Measurements from ENCODE around the gene ADCK1.

DNA sequence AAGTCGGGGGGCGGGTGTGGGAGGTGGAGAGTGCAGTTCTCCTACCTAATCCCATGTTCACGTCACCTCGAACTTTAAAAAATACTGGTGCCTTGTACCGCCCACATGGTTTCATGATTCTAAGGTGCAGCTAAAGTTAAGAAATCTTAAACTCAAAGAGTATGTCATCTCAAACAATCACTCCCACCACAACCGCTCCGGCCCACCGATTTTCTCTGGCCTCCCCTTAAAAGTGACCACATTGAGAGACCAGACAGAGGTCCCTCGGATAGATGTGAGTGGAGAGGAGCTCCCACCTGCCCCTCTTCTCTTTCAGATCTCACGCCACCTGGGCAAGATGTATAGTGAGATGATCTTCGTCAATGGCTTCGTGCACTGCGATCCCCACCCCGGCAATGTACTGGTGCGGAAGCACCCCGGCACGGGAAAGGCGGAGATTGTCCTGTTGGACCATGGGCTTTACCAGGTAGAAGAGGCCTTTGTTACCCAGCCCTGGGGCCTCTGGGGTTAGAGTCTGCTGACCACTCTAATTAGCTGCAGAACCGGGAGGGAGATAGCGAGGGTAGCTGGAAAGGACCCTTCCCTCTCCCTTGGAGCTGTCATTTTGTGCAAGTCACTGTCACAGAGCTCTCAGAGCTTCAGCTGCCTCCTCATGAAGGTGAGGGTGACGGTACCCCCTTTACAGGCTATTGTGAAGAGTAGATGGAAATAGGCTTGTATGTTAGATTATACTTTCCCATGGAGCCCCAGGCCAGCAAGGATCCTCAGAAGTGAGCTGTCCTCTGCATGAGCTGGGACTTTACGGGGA, 124.4 kb downstream of the ADCK1 start:
- TF ChIP-seq, protein P1, sequence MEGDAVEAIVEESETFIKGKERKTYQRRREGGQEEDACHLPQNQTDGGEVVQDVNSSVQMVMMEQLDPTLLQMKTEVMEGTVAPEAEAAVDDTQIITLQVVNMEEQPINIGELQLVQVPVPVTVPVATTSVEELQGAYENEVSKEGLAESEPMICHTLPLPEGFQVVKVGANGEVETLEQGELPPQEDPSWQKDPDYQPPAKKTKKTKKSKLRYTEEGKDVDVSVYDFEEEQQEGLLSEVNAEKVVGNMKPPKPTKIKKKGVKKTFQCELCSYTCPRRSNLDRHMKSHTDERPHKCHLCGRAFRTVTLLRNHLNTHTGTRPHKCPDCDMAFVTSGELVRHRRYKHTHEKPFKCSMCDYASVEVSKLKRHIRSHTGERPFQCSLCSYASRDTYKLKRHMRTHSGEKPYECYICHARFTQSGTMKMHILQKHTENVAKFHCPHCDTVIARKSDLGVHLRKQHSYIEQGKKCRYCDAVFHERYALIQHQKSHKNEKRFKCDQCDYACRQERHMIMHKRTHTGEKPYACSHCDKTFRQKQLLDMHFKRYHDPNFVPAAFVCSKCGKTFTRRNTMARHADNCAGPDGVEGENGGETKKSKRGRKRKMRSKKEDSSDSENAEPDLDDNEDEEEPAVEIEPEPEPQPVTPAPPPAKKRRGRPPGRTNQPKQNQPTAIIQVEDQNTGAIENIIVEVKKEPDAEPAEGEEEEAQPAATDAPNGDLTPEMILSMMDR (IDR thresholded peaks at IDR 0.05), result no peak
- TF ChIP-seq POLR2A (IDR thresholded peaks at IDR 0.05), result no peak
